ENCODE measurements around the gene B3GNT8.
"Not testable (repeated sequence)": the region's sequence is repeated elsewhere in the genome, so short reads cannot be mapped to it uniquely, and the experiment has no call there.

Gene B3GNT8

GRCh38 chr19:41386442-41386841 lies 40.7 kb downstream of the B3GNT8 start:
- FAIRE-seq = no peak

GRCh38 chr19:41384351-41384750 lies 42.8 kb downstream of the B3GNT8 start:
- FAIRE-seq = no peak

GRCh38 chr19:41381536-41381935 lies 45.6 kb downstream of the B3GNT8 start:
- FAIRE-seq = not testable (repeated sequence)

- FAIRE-seq = no peak
These were observed 49.0 kb downstream of the B3GNT8 start for GRCh38 chr19:41377977-41378709.

GRCh38 chr19:41376998-41377365 lies 50.2 kb downstream of the B3GNT8 start:
- FAIRE-seq = no peak

- FAIRE-seq = no peak
These were observed 50.8 kb downstream of the B3GNT8 start, which contains the start of gene TMEM91 for GRCh38 chr19:41376241-41376997. TMEM91 (plus strand) TSS chr19:41376533; CDS start chr19:41378310, 1,777 bp downstream.
